Cardiac fibroblast (primary cell): ENCODE results near the gene STRBP.

Source experiments
- DNase-seq, 2 donors: peaks; one replicate each; pipeline versions ENCODE4 v3.0.0 to v3.0.0-alpha.2; 2010; ENCODE audit warnings: low read depth in 2 of 2
- H3K4me3 ChIP-seq, 2 donors: replicated peaks in 1 of 2; 1 replicate in 1 of 2; 2 replicates in 1 of 2; pipeline ENCODE4 v1.5.1; 2011; ENCODE audit warnings: low read depth in 2 of 2, low read length in 2 of 2, mild to moderate bottlenecking in 2 of 2, moderate library complexity in 1 of 2
- TF ChIP-seq, protein P1 (sequence below): IDR thresholded peaks from one replicate; pipeline ENCODE4 v1.5.1; 2011; ENCODE audit warnings: low read depth, mild to moderate bottlenecking, low read length, inconsistent platforms

The STRBP gene

GRCh38 chr9:123237220-123237619, 31.2 kb downstream of the STRBP start:
- TF ChIP-seq, protein P1, sequence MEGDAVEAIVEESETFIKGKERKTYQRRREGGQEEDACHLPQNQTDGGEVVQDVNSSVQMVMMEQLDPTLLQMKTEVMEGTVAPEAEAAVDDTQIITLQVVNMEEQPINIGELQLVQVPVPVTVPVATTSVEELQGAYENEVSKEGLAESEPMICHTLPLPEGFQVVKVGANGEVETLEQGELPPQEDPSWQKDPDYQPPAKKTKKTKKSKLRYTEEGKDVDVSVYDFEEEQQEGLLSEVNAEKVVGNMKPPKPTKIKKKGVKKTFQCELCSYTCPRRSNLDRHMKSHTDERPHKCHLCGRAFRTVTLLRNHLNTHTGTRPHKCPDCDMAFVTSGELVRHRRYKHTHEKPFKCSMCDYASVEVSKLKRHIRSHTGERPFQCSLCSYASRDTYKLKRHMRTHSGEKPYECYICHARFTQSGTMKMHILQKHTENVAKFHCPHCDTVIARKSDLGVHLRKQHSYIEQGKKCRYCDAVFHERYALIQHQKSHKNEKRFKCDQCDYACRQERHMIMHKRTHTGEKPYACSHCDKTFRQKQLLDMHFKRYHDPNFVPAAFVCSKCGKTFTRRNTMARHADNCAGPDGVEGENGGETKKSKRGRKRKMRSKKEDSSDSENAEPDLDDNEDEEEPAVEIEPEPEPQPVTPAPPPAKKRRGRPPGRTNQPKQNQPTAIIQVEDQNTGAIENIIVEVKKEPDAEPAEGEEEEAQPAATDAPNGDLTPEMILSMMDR: no peak
- no peak for DNase-seq
- H3K4me3 ChIP-seq: no peak overlapping the region

DNA sequence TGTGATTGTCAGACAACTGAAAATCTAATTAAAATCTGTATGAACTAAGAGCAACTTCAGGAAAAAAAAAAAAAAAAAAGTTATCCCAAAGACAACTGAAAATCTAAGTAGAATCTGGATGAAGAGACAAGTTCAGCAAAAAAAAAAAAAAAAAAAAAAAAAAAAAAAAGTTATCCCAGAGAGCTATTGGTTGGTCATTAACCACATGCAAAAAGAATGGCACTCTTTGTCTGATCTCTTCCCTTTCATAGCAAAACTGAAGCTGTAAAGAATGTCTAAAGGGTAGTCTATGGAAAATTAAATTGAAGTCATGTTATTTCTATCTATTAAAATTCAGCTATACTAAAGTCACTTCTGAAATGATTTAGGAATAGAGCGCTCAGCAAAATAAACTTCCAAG, 32.9 kb downstream of the STRBP start:
- TF ChIP-seq, protein P1: no peak
- no peak overlapping the region for H3K4me3 ChIP-seq
- no peak for DNase-seq

DNA sequence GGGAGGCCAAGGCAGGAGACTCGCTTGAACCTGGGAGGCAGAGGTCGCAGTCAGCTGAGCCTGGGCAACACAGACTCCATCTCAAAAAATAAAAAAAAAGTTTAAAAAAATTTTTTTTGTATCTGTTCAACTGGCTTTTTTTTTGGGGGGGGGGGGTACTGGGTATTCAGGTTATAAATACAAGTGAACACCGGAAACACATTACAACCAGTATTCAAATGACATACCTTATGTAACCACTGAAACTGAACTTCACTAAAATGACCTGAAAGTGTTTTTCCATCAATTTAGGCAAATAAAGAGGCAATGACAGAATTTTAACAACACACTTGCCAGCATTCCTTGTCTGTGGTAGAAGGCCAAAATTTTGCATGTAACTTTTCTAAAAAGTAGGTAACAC, 33.5 kb downstream of the STRBP start:
- TF ChIP-seq, protein P1: no peak
- DNase-seq: no peak
- no peak overlapping the region for H3K4me3 ChIP-seq

GRCh38 chr9:123232332-123232731, 36.1 kb downstream of the STRBP start:
- TF ChIP-seq, protein P1: no peak
- no peak for DNase-seq
- H3K4me3 ChIP-seq: no peak overlapping the region

DNA sequence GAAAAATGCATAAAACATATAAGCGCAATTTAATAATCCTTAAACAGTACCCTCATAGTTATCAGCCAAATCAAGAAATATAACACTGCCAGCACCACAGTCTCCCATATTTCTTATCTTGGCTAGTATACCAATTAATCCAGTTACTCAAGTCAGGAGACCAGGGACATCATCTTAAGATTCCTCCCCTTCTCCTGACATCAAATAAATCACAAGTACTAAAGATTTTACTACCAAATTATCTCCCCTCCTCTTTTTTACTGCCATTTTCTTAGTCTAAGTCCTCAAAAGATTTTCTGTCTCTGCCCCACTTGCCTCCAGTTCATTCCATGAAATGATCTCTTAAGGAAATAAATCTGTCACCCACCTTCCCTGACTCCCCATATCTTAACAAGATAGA, 37.0 kb downstream of the STRBP start:
- TF ChIP-seq, protein P1: no peak
- no peak for DNase-seq
- no peak overlapping the region for H3K4me3 ChIP-seq

GRCh38 chr9:123228967-123229366, 39.4 kb downstream of the STRBP start:
- H3K4me3 ChIP-seq: no peak overlapping the region
- TF ChIP-seq, protein P1: no peak
- DNase-seq: no peak

GRCh38 chr9:123225995-123226394, 42.4 kb downstream of the STRBP start:
- H3K4me3 ChIP-seq: no peak overlapping the region
- TF ChIP-seq, protein P1: no peak
- peak in 1 of 2 donors; percentile 34 for DNase-seq
